ENCODE data around the gene PDCD2L. TPM values are rescaled to one million over a fixed set of nuclear protein-coding genes. Genes with fewer than 3 reads are reported as not detected.

The PDCD2L gene
- total RNA-seq, 1 experiment from 2014 or later = 43.3 TPM

DNA sequence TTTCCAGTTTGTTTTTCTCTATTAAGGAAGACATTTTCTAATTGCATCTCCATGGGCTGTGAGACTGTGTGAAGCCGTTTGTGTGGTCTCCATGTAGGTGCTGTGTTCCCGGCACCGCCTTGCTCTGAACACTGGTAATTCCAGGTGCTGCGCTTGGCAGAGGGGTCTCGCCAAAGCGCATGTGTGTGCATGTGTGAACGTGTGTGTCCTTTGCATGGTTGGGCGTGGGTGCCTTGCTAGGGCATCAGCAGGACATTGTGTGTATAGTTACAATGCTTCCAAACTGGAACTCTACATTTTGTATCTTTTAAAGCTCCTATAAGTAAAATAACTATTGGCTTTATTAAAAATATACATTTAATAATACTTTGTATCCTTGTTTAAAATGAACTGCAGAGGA lies 49.0 kb upstream of the PDCD2L start:
- H2AFZ ChIP-seq (ENCODE audit: low read length) = no peak overlapping the region
- H3K9me3 ChIP-seq (ENCODE audit: control insufficient read depth, low read depth, low read length) = no peaks in the 10 kb centered on the region
- no peak overlapping the region for H4K8ac ChIP-seq (replicated peaks; ENCODE audit: insufficient read length, low read depth, low read length)
- no peak overlapping the region for H3K4ac ChIP-seq (ENCODE audit: low read depth, low read length)
- no peak overlapping the region for H3K14ac ChIP-seq (ENCODE audit: insufficient read depth, low read length)
- no peak overlapping the region for H4K91ac ChIP-seq (ENCODE audit: insufficient read length, low read depth, low read length)
- H3T11ph ChIP-seq (ENCODE audit: low read length) = no peak overlapping the region
- H3K79me1 ChIP-seq (ENCODE audit: insufficient read depth, low read depth, low read length, poor library complexity, severe bottlenecking) = no peaks in the 10 kb centered on the region
- H3K9ac ChIP-seq (ENCODE audit: extremely low read depth, insufficient read length, low read length) = no peak overlapping the region
- H2BK12ac ChIP-seq (ENCODE audit: insufficient read length, low read depth, low read length) = no peak overlapping the region
- Mint-ChIP-seq H3K4me1 (peaks cover 17 to 19% of the 10 kb centered on the region in 2 experiments), H3K27me3 (ENCODE audit: low read depth) (no peaks in the 10 kb centered on the region), H3K9me3 (no peaks in the 10 kb centered on the region; a peak in 1 of 5 replicates), H3K4me3 (no peak overlapping the region), H3K36me3 (ENCODE audit: insufficient read depth in 1 of 3, low read depth in 3 of 3) (peaks cover 11 to 25% (median 17%) of the 10 kb centered on the region in 3 experiments; a peak in 6 of 7 replicates), H3K27ac (peak overlapping the region in 1 of 3 experiments; percentile 60; a peak in 2 of 7 replicates)
- H2BK5ac ChIP-seq (ENCODE audit: insufficient read length, low read length) = no peak overlapping the region
- H3K4me1 ChIP-seq (ENCODE audit: insufficient read depth, low read length) = no peaks in the 10 kb centered on the region
- H4K20me1 ChIP-seq (ENCODE audit: control insufficient read depth, insufficient read depth, insufficient read length) = no peaks in the 10 kb centered on the region
- TF ChIP-seq, protein P1, sequence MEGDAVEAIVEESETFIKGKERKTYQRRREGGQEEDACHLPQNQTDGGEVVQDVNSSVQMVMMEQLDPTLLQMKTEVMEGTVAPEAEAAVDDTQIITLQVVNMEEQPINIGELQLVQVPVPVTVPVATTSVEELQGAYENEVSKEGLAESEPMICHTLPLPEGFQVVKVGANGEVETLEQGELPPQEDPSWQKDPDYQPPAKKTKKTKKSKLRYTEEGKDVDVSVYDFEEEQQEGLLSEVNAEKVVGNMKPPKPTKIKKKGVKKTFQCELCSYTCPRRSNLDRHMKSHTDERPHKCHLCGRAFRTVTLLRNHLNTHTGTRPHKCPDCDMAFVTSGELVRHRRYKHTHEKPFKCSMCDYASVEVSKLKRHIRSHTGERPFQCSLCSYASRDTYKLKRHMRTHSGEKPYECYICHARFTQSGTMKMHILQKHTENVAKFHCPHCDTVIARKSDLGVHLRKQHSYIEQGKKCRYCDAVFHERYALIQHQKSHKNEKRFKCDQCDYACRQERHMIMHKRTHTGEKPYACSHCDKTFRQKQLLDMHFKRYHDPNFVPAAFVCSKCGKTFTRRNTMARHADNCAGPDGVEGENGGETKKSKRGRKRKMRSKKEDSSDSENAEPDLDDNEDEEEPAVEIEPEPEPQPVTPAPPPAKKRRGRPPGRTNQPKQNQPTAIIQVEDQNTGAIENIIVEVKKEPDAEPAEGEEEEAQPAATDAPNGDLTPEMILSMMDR (conservative IDR thresholded peaks at IDR 0.05) = no peak
- no peaks in the 10 kb centered on the region for H3K23me2 ChIP-seq (ENCODE audit: insufficient read length, low read depth, low read length, poor library complexity, severe bottlenecking)
- H2BK120ac ChIP-seq (ENCODE audit: low read depth, low read length, poor library complexity, severe bottlenecking) = no peak overlapping the region
- H3K23ac ChIP-seq (ENCODE audit: insufficient read length, low read depth, low read length) = no peak overlapping the region
- no CpG with 5 or more reads among the region's 8 CpGs for WGBS (ENCODE audit: extremely low coverage, insufficient read length, low lambda C conversion rate)
- no peak overlapping the region for H3K4me2 ChIP-seq (ENCODE audit: insufficient read depth, insufficient read length, low read length)
- no peak overlapping the region for H3K18ac ChIP-seq (ENCODE audit: insufficient read length, low read depth, low read length)
- H2BK20ac ChIP-seq (ENCODE audit: low read depth, low read length, poor library complexity, severe bottlenecking) = no peak overlapping the region
- no peak overlapping the region for H2BK15ac ChIP-seq (ENCODE audit: low read depth, low read length)
- no peak overlapping the region for H4K5ac ChIP-seq (ENCODE audit: insufficient read length, low read depth, low read length)
- no peak overlapping the region for H3K56ac ChIP-seq (ENCODE audit: insufficient read length, low read depth, low read length)
- H3K27me3 ChIP-seq (ENCODE audit: insufficient read depth, low read length) = no peaks in the 10 kb centered on the region
- H3K79me2 ChIP-seq (ENCODE audit: insufficient read depth, low read length) = no peaks in the 10 kb centered on the region
- H2AK5ac ChIP-seq (ENCODE audit: insufficient read length, low read length) = no peak overlapping the region
- H3K27ac ChIP-seq (ENCODE audit: insufficient read length, low read depth, low read length) = no peak overlapping the region
- DNase-seq = no peak
